Measurements from ENCODE around the gene DGKQ.

Gene DGKQ

DNA sequence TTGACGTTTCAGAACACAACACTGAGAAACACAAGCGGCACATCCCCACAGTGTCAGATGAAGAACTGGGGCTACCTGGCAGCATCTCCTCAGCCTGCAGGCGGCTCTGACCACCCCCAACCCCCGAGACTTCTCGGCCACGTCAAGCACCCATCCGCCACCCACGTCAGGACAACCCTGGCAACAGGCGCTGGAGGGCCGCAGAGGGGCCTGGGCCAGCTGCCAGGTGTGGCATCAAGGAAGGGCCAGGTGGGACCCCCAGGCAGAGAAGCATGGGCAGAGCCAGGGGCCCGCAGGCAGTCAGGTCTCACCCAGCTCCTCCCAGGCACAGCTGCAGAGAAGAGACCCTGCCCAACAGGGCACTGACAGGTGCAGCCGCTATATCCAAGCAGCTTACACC lies 63.5 kb downstream of the DGKQ start:
- in situ Hi-C loops (cut with MboI; ENCODE audit: low sequenced_read_pairs): no loop called here

DNA sequence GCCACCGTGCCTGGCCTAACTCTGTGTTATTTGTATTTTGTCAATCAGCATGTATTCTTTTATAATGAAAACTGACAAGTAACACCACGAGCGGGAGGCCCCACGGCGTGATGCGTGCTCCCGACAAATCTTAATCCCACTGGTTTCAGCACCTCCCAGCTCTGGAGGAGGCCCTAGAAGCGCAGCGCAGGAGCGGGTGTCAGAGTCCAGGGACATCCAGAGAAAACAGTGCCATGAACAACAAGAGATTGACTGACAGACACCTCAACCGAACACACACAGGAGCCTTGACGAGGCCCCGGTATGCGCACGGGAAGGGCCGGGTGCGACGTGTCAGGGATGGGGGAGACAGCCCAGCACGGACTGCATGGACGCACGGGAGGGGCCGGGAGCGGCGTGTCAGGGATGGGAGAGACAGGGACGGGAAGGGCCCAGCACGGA lies 64.2 kb downstream of the DGKQ start:
- in situ Hi-C loops (cut with MboI; ENCODE audit: low sequenced_read_pairs): no loop called here

Data from HL-60/S4 (cell line).